Frontal cortex (tissue), 4 donors: ENCODE results near the gene WFDC11. TPM values are rescaled to one million over a fixed set of nuclear protein-coding genes. Genes with fewer than 3 reads are reported as not detected.
"Not testable (repeated sequence)": the region's sequence is repeated elsewhere in the genome, so short reads cannot be mapped to it uniquely, and the experiment has no call there.

Source experiments
- DNase-seq, 2 donors: peaks; one replicate each; pipeline ENCODE4 v3.0.0; 2012; ENCODE audit warnings: low spot score in 2 of 2
- FAIRE-seq: peaks from 2 replicates; lab custom pipeline; 2012; peaks lifted over from hg19 to GRCh38; lab: Jason Lieb, UNC
- total RNA-seq: library from RNA; depleted of rRNA; stranded (reverse); fragments of >200 nt; gene quantifications from one replicate; pipeline ENCODE4 v1.2.3, GENCODE V29; 2014
- donor health status: control.
- donor health status: control.
- donor health status: control.

The WFDC11 gene
- not detected for total RNA-seq

DNA sequence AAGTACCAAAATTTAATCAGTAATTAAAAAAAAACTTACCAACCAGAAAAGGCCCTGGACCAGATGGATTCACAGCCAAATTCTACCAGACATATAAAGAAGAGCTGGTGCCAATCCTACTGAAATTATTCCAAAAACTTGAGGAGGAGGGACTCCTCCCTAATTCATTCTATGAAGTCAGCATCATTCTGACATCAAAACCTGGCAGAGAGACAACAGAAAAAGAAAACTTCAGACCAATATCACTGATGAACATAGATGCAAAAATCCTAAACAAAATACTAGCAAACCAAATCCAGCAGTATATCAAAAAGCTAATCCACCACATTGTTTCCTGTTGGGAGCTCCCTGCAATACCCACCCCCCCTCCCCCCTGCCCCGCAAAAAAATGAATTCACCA is at the start of gene WFDC11:
Gene WFDC11 (minus strand): TSS at position 101 of the 400 bp plus-strand sequence. CDS start 19,639 bp downstream, outside the sequence.
- DNase-seq (no peak), FAIRE-seq (no peak)

DNA sequence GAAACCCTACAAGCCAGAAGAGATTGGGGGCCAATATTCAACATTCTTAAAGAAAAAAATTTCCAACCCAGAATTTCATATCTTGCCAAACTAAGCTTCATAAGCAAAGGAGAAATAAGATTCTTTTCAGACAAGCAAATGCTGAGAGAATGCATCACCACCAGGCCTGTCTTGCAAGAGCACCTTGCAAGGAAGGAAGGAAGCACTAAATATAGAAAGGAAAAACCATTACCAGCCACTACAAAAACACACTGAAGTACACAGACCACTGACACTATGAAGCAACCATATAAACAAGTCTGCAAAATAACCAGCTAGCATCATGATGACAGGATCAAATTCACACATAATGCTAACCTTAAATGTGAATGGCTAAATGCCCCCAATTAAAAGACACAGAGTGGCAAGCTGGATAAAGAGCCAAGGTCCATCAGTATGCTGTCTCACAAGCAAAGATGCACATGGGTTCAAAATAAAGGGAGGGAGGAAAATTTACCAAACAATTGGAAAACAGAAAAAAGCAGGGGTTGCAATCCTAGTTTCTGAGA is 46.2 kb upstream of the WFDC11 start:
- not testable (repeated sequence) for FAIRE-seq, DNase-seq

DNA sequence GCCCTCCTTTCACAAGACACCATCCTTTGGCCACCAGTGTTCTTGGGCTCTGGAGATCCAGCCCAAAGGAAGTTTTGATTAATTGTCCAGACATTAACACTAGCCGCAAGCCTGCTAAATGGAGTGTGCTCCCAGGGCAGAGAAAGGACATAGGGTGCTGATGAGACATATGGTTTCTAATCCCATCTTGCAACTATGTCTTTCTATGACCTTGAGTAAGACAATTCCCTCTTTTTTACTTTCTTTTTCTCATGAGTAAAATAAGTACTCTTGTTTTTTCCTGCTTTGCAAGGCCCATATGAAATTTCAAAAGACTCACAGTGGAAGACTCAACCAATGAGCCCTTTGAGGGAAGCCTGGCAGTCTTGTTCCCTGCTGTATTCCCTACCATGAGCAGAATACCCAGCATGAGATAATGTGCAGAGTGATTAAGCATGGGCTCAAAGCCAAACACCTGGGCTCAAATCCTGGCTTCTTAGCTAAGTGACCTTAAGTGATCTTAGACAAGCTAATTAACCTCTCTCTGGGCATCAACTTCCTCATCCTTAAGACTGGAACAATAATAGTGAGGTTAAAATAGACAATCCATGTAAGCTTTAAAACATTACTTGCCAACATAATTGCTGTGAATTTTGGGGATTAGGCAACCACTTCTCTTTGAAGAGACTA is 35.1 kb upstream of the WFDC11 start, which contains the start of gene WFDC10B:
Gene WFDC10B (minus strand): TSS at position 51 of the 669 bp plus-strand sequence. CDS start 19,027 bp downstream, outside the sequence.
- no peak for FAIRE-seq
- DNase-seq = no peak

DNA sequence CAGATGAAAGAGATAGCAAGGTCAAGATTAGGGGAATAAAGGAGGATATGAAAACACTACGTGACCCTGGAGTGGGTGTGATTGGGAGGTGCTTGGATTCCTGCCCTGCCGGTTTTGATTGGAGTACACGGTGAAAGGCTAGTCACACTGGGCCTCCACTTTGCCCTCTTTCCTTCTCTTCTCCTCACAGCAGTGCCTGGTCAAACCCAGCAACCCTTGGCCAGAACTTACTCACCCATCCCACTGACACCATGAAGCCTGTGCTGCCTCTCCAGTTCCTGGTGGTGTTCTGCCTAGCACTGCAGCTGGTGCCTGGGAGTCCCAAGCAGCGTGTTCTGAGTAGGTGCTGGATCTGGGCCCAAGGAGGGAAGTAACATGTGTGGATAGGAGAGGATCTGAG is 31.8 kb upstream of the WFDC11 start, which contains the start of gene WFDC13:
Gene WFDC13 (plus strand): TSS at position 166 of the 400 bp plus-strand sequence. CDS start 86 bp downstream, at position 252.
- no peak for FAIRE-seq
- DNase-seq = no peak

DNA sequence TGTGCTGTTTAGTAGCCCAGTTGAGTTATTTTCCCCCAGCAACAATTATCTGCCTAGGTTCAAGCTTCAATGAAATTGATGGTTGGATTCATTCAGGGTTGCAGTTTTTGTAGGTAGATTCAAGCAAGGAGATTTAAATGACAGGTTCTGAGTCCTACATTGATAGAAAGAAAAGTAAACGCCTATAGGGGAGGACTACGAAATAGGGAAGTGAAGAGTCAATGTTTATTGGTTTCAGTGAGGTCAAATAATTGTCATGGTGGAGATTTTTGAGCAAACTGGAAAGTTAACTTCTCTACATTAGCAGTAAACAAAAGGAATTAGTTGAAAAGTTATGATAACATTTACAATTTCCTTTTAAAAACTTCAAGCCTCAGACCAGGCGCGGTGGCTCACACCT is 31.1 kb upstream of the WFDC11 start:
- DNase-seq = no peak
- FAIRE-seq = no peak

DNA sequence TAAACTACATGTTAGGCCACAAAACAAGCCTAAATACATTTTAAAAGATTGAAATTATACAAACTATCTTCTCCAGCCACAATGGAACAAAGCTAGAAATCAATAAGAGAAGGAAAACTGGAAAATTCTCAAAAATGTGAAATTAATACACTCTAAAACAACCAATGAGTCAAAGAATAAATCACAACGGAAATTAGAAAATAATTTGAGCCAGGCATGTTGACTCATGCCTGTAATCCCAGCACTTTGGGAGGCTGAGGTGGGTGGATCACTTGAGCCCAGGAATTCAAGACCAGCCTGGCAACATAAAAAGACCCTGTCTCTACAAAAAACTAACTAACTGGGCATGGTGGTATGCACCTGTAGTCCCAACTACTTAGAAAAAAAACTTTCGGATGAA is 25.5 kb upstream of the WFDC11 start:
- no peak for FAIRE-seq
- no peak for DNase-seq

DNA sequence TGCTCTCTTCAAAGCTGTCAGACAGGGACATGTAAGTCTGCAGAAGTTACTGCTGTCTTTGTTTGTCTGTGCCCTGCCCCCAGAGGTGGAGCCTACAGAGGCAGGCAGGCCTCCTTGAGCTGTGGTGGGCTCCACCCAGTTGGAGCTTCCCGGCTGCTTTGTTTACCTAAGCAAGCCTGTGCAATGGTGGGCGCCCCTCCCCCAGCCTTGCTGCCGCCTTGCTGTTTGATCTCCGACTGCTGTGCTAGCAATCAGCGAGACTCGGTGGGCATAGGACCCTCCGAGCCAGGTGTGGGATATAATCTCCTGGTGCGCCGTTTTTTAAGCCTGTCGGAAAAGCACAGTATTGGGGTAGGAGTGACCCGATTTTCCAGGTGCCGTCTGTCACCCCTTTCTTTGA is 23.3 kb upstream of the WFDC11 start:
- DNase-seq, FAIRE-seq: not testable (repeated sequence)

DNA sequence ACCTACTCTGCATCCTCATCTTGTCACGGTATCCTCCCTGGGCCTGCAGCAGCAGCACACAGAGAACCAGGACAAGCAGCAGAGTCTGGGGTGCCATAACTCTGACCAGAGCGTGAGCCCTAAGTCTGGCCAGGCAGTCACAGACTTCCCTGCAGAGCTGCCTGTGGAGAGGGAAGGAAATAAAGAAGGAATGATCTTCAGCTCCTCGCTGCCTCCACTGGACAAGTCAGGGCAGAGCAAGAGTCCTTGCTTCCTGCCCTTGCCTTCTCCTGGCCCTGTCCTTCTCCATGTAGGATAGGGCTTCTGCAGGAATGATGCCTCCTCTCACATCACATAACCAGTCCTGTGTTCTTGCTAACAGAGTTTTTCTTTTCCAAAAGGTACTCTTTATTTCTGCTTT is 15.9 kb upstream of the WFDC11 start:
- FAIRE-seq (no peak), DNase-seq (no peak)

DNA sequence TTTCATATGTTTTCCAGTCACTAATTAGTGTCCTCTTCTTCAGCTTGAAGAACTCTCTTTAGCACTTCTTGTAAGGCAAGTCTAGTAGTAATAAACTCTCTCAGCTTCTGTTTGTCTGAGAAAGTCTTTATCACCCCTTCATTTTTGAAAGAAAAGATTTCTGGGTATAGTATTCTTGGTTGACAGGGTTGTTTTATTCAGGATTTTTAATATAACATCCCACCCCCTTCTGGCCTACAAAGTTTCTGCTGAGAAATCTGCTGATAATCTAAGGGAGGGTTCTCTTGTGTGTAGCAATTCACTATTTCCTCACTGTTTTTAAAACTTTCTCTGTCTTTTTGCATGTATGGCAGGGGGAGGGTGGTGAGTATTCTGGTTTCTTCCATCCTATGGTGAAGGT is 9.6 kb upstream of the WFDC11 start:
- DNase-seq (no peak), FAIRE-seq (no peak)

DNA sequence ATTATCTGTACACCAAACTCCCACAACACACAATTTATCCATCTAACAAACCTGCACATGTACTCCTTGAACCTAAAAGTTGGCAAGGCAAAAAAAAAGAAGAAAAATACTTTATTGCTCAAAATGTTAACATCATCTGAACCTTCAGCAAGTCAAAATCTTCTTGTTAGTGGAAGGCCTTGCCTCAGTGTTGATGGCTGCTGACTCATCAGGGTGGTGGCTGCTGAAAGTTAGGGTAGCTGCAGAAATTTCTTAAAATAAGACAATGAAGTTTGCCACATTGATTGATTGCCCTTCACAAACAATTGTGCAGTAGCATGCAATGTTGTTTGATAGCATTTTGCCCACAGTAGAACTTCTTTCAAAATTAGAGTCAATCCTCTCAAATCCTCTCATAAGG is 2.7 kb upstream of the WFDC11 start:
- DNase-seq (no peak), FAIRE-seq (no peak)

DNA sequence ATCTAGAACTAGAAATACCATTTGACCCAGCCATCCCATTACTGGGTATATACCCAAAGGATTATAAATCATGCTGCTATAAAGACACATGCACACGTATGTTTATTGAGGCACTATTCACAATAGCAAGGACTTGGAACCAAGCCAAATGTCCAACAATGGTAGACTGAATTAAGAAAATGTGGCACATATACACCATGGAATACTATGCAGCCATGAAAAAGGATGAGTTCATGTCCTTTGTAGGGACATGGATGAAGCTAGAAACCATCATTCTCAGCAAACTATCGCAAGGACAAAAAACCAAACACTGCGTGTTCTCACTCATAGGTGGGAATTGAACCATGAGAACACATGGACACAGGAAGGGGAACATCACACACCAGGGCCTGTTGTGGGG is 13.0 kb downstream of the WFDC11 start:
- FAIRE-seq, DNase-seq: not testable (repeated sequence)

DNA sequence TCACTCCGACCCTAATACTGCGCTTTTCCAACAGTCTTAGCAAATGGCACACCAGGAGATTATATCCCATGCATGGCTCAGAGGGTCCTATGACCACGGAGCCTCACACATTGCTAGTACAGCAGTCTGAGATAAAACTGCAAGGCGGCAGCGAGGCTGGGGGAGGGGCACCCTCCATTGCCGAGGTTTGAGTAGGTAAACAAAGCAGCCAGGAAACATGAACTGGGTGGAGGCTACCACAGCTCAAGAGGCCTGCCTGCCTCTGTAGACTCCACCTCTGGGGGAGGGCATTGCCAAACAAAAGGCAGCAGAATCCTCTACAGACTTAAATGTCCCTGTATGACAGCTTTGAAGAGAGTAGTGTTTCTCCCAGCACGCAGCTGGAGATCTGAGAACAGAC is 18.3 kb downstream of the WFDC11 start:
- not testable (repeated sequence) for FAIRE-seq, DNase-seq

DNA sequence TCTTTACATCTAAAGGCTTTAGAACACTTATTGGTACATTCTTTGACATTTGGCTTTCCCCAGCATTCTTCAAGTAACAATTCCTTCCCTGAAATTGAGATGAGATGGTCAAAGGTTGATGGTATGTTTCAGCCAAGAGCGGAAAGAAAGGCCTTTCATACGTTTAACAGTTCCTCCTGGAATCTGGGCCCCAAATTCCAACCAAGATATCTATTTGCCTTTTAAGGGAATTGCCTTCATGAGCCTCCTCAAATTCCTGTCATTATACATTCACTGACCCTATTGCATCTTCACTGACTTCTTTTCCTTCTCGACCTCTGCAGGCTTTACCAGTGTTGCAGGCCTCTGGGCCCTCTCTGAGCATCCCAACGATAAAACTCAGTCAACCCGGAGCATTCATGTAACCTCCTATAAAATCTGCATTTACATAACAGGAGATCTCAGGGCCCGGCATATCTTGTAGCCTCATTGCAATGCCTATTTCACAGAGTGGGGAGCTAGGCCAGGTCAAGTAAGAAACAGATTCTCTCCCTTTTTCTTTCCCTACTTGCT is 20.7 kb downstream of the WFDC11 start:
- no peak for FAIRE-seq
- no peak for DNase-seq

DNA sequence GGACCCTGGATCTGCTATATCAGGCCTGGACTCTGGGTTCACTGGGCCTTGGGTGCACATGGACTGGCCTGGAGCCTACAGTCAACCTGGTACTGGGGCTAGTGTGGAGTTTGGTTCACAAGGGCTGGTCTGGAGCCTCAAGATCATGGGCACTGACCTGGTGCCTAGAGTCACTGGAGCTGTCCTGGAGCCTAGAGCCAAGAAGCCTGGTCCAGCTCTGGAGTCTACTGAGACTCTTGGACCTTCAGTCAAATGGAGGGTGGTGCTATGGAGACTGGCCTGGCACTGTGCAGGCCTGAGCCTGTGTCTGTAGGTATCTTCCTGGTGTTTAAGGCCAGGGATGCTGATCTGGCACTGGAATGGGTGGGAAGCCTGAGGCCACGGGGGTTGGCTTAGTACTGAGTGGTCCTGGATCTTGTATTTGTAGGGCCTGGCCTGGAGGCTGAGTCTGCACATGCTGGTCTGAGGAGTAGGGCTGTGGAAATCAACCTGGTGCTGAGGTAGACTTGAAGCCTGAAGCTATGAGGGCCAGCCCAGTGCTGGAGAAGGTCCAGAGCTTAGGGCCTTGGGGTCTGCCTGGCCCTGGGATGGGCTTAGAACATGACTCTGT is 22.5 kb downstream of the WFDC11 start:
- DNase-seq = no peak
- FAIRE-seq = no peak

DNA sequence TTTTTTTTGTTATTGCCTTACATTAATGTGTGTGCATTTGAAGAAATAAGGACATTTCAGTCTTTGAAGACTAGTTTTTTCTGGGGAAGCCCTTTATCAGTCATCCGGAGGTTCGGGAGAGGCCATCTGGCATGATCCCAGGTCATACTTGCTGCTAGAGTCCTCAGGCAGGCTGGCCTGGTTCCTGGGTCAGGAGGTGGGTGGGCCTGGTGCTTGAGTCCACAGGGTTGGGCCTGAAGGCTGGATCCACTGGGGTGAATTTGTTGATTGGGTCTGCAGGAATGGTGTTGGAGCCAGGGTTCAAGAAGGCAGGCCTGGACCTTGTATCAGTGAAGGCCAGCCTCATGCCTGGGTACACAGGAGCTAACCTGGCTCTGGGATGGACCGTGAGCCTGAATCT is 23.2 kb downstream of the WFDC11 start:
- DNase-seq = no peak
- FAIRE-seq = no peak

DNA sequence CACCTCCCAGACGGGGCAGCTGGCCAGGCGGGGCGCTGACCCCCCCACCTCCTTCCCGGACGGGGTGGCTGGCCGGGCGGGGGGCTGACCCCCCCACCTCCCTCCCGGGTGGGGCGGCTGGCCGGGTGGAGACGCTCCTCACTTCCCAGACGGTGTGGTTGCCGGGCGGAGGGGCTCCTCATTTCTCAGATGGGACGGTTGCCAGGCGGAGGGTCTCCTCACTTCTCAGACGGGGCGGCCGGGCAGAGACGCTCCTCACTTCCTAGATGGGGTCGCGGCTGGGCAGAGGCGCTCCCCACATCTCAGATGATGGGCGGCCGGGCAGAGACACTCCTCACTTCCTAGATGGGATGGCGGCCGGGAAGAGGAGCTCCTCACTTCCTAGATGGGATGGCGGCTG is 24.2 kb downstream of the WFDC11 start:
- not testable (repeated sequence) for FAIRE-seq, DNase-seq

DNA sequence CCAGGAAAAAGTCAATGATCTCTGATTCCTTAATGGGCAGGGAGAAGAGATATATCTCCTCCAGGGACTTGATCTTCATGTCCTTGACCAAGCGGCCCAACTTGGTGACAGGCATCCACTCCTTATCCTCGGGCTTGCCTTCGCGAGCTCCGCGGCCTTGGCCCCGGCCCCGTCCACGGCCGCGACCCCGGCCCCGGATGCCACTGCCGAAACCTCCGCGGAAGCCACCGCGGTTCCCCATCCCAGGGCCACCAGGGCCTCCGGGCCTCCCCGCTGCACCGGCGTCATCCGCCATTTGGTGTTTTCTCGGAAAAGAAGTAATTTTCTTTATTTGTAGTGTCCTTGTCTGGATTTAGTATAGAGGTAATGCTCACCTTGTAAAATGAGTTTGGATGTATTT is 29.0 kb downstream of the WFDC11 start:
- not testable (repeated sequence) for FAIRE-seq, DNase-seq

DNA sequence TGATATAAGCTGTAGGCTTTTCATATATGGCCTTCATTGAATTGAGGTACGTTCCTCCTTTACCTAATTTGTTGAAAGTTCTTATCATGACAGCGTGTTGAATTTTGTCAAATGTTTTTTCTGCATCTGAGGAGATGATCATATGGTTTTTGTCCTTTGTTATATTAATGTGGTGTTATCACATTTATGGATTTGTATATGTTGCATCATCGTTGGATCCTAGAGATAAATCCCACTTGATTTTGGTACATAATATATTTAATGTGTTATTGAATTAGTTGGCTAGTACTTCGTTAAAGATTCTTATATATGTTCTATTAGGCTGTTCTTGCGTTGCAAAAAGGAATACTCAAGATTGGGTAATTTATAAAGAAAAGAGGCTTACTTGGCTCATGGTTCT is 30.4 kb downstream of the WFDC11 start:
- DNase-seq (no peak), FAIRE-seq (no peak)

DNA sequence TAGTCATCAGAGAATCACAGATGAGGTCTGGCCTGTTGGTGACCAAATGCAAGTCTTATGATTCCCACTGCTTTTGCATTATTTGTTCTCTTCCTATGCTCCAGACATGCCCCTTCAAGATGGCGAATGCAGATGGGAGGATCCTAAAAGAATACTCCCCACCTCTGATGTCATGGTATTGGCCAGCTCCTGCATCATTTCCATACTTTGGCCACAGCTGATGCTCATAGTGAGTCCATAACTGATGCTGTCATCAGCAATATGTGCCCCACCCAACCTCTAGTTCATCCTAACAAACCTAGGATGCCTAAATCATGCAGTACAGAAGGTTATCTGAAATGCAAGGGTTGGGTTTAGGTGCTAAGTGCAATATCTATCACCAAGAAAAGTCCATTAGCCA is 33.5 kb downstream of the WFDC11 start:
- no peak for FAIRE-seq
- DNase-seq = no peak

DNA sequence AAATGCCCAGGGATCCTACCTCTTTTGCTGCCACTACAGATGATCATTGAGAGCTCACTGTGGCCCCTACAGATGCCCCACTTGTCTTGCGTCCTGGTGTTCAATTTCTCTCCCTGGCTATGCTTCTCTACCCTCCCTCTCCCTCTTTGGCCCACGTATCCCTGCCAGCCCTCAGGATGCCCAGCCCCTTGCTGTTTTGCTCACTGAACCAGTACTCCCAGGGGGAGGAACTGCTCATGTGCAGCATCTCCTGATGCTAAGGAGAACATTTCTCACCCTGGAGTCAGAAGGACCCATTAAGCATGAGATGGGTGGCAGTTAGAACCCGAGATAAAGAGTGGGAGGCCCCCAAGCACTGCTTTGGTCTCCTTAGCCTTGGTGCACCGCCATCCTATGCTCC is 38.9 kb downstream of the WFDC11 start, which contains the start of gene WFDC9:
Gene WFDC9 (minus strand): TSS at position 101 of the 400 bp plus-strand sequence. CDS start 21,103 bp downstream, outside the sequence.
- FAIRE-seq (no peak), DNase-seq (no peak)

DNA sequence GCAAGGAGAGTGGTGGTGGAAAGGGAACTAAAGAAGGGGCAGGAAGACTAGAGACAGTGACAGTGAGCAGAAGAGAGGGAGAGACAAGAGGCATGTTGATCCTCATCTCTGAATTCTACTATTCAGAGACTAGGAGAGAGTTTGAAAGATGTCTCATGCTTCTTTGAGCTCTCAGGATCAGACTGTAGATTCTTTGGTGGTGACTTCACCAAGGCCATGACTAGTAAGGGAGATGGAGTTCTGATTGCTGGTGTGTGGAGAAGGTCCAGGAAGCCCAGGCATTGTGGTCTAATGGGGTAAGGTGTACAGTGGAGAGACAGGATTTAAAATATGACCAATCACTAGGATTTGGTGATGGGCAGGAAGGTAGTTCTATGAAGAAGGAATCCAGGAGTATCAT is 39.7 kb downstream of the WFDC11 start:
- FAIRE-seq = no peak
- no peak for DNase-seq
